A549 (cell line): ENCODE measurements around the gene C3orf49. TPM values are rescaled to one million over a fixed set of nuclear protein-coding genes. Genes with fewer than 3 reads are reported as not detected.

ENCODE experiments used
- ATAC-seq, 2 experiments: fragments of 200-7000 bp in 1 of 2; fragments of >200 bp in 1 of 2; cut with Nextera tagmentation in 1 of 2; cut with Tn5 transposase in 1 of 2; 3 replicates each; pipeline versions ENCODE4 v1.8.0 to v1.9.1; 2018 to 2020; ENCODE audit warnings: mild to moderate bottlenecking in 1 of 2, moderate library complexity in 1 of 2
- CTCF ChIA-PET: fragments of 300-600 bp; sonication (Branson Sonifier 250); formaldehyde crosslinking; extraction: SDS; loops from one replicate; lab custom pipeline; 2021; ENCODE audit warnings: antibody characterized with exemption, inconsistent platforms; lab: Yijun Ruan, JAX
- POLR2A ChIA-PET: fragments of 350-600 bp; formaldehyde crosslinking; extraction: SDS; loops from one replicate; lab custom pipeline; 2021; ENCODE audit warnings: antibody characterized with exemption, inconsistent platforms; lab: Yijun Ruan, JAX
- DNase-seq, 2 experiments: peaks; one replicate each; pipeline versions ENCODE4 v3.0.0 to v3.0.0-alpha.2; 2011 to 2016; ENCODE audit warnings: low read depth in 1 of 2, low spot score in 1 of 2
- FAIRE-seq: peaks from 2 replicates; lab custom pipeline; 2011; peaks lifted over from hg19 to GRCh38; lab: Jason Lieb, UNC
- H3K27ac ChIP-seq, 2 experiments: fragments of >200 bp; sonication (Bioruptor Twin); formaldehyde crosslinking; 3 replicates each; pipeline ENCODE4 v1.5.1; 2016 to 2017
- H3K4me1 ChIP-seq: fragments of >200 bp; sonication (Bioruptor Twin); formaldehyde crosslinking; 3 replicates; pipeline ENCODE4 v1.6.1; 2016
- H3K4me2 ChIP-seq: fragments of >200 bp; sonication (Bioruptor Twin); formaldehyde crosslinking; 3 replicates; pipeline ENCODE4 v1.6.1; 2016
- H3K4me3 ChIP-seq: fragments of >200 bp; sonication (Bioruptor Twin); formaldehyde crosslinking; 3 replicates; pipeline ENCODE4 v1.5.1; 2016
- H3K9me3 ChIP-seq: fragments of >200 bp; sonication (Bioruptor Twin); formaldehyde crosslinking; 3 replicates; pipeline ENCODE4 v1.6.1; 2016
- ATOH8 ChIP-seq: fragments of 250-450 bp; sonication (Bioruptor Pico); IDR thresholded peaks from 2 replicates; pipeline ENCODE4 v1.5.0; 2020; ENCODE audit warnings: low read depth, mild to moderate bottlenecking, moderate library complexity
- CBX2 ChIP-seq: fragments of 200-600 bp; sonication (generic); IDR thresholded peaks from 2 replicates; pipeline ENCODE4 v1.6.1; 2016; ENCODE audit warnings: low read depth, mild to moderate bottlenecking, borderline replicate concordance
- CHD2 ChIP-seq: fragments of 150-350 bp; IDR thresholded peaks from 2 replicates; pipeline ENCODE4 v1.6.1; 2014; ENCODE audit warnings: low read length; ENCODE audit not compliant: partially characterized antibody
- CTCF ChIP-seq: fragments of >200 bp; sonication (Bioruptor Twin); formaldehyde crosslinking; IDR thresholded peaks from 3 replicates; pipeline ENCODE4 v1.5.1; 2016
- E2F6 ChIP-seq: IDR thresholded peaks from 2 replicates; pipeline ENCODE4 v1.6.1; 2012; ENCODE audit warnings: low read depth, borderline replicate concordance
- FOSL2 ChIP-seq, 2 experiments: fragments of 450-650 bp in 1 of 2; fragments of >200 bp in 1 of 2; sonication (Bioruptor Twin) in 1 of 2; formaldehyde crosslinking; IDR thresholded peaks; 2 replicates each; pipeline versions ENCODE4 v1.5.0 to v1.6.1; 2016 to 2020; ENCODE audit warnings: mild to moderate bottlenecking in 1 of 2, moderate library complexity in 1 of 2
- HDAC2 ChIP-seq: fragments of 200-600 bp; sonication (generic); IDR thresholded peaks from 2 replicates; pipeline ENCODE4 v1.6.1; 2016
- HOXA7 ChIP-seq: fragments of 250-450 bp; sonication (Bioruptor Pico); IDR thresholded peaks from 2 replicates; pipeline ENCODE4 v1.5.0; 2020; ENCODE audit warnings: mild to moderate bottlenecking, moderate library complexity
- HOXB13 ChIP-seq: fragments of 250-450 bp; sonication (Bioruptor Pico); IDR thresholded peaks from 2 replicates; pipeline ENCODE4 v1.5.0; 2020; ENCODE audit warnings: low read depth, mild to moderate bottlenecking, moderate library complexity
- HOXB5 ChIP-seq: fragments of 250-450 bp; sonication (Bioruptor Pico); IDR thresholded peaks from 2 replicates; pipeline ENCODE4 v1.5.0; 2020; ENCODE audit warnings: mild to moderate bottlenecking, moderate library complexity
- KDM1A ChIP-seq: fragments of 200-600 bp; sonication (generic); IDR thresholded peaks from 2 replicates; pipeline ENCODE4 v1.6.1; 2016; ENCODE audit warnings: low read depth, mild to moderate bottlenecking
- KDM5A ChIP-seq: fragments of 200-600 bp; sonication (generic); IDR thresholded peaks from 2 replicates; pipeline ENCODE4 v1.6.1; 2016; ENCODE audit warnings: antibody characterized with exemption, mild to moderate bottlenecking
- MAX ChIP-seq: IDR thresholded peaks from 2 replicates; pipeline ENCODE4 v1.6.1; 2012
- MAZ ChIP-seq: fragments of 150-350 bp; IDR thresholded peaks from 2 replicates; pipeline ENCODE4 v1.6.1; 2014; ENCODE audit warnings: antibody characterized with exemption, low read depth, low read length, borderline replicate concordance
- POLR2A ChIP-seq: IDR thresholded peaks from 2 replicates; pipeline ENCODE4 v1.6.1; 2012; ENCODE audit warnings: mild to moderate bottlenecking, low read length
- REST ChIP-seq: fragments of 200-600 bp; sonication (generic); IDR thresholded peaks from 2 replicates; pipeline ENCODE4 v1.6.1; 2016; ENCODE audit warnings: antibody characterized with exemption, mild to moderate bottlenecking, moderate library complexity
- TP53 ChIP-seq: fragments of 250-450 bp; sonication (Bioruptor Pico); IDR thresholded peaks from 2 replicates; pipeline ENCODE4 v1.5.0; 2021; ENCODE audit warnings: mild to moderate bottlenecking, moderate library complexity
- ZC3H11A ChIP-seq: fragments of 450-650 bp; IDR thresholded peaks from 2 replicates; pipeline ENCODE4 v1.6.1; 2014; ENCODE audit warnings: antibody characterized with exemption, mild to moderate bottlenecking
- ZNF302 ChIP-seq: fragments of 250-450 bp; sonication (Bioruptor Pico); IDR thresholded peaks from 2 replicates; pipeline ENCODE4 v1.9.0; 2021; ENCODE audit warnings: inconsistent platforms, mild to moderate bottlenecking, moderate library complexity
- WGBS: methylation state at CpG from one replicate; pipeline ENCODE4 v1.1.6; 2017; ENCODE audit errors: missing lambda C conversion rate; 5-methylcytosine and 5-hydroxymethylcytosine counted together
- polyA plus RNA-seq, 4 experiments: library from polyadenylated mRNA; depleted of rRNA in 3 of 4; stranded (reverse); fragments of >200 nt; fragmentation: RNase III in 1 of 4; extraction: RNeasy Plus Mini Kit Qiagen cat#74134 plus additional on column Dnase treatment in 1 of 4; gene quantifications; 2 replicates in 3 of 4; 3 replicates in 1 of 4; pipeline ENCODE4 v1.2.3, GENCODE V29; 2011 to 2017

The C3orf49 gene
- polyA plus RNA-seq, 2 of the 4 experiments (the other 2 are of a cell fraction): not detected

- ChIA-PET CTCF (no interaction called here), POLR2A (no interaction called here)
- no peak for ATAC-seq
Observed at GRCh38 chr3:63872135-63872924, 53.2 kb downstream of the C3orf49 start.

More at GRCh38 chr3:63872135-63872924, 53.2 kb downstream of the C3orf49 start:
- Histone ChIP-seq H3K9me3 (no peaks in the 10 kb centered on the region), H3K4me3 (no peak overlapping the region), H3K27ac (no peak overlapping the region), H3K4me1 (no peaks in the 10 kb centered on the region), H3K4me2 (no peak overlapping the region)
- no peak for DNase-seq
- WGBS: 89% methylated on average over 2 of the region's 2 CpGs
- TF ChIP-seq MAZ (no peak), HOXB5 (no peak), CHD2 (no peak), KDM5A (no peak), E2F6 (no peak), CBX2 (no peak), FOSL2 (IDR thresholded peaks at IDR 0.05) (no peak), FOSL2 (CRISPR knock-in tag; IDR thresholded peaks at IDR 0.05) (no peak), ATOH8 (no peak), HOXB13 (no peak), CTCF (no peak), ZNF302 (CRISPR knock-in tag) (no peak), KDM1A (no peak), ZC3H11A (no peak), REST (no peak), POLR2A (no peak), HOXA7 (no peak), TP53 (CRISPR knock-in tag) (no peak), MAX (no peak), HDAC2 (no peak)
- no peak for FAIRE-seq
